ENCODE measurements around the gene CFTR. TPM values are rescaled to one million over a fixed set of nuclear protein-coding genes. Genes with fewer than 3 reads are reported as not detected.

The CFTR gene
- polyA plus RNA-seq, 3 donors = 3.0 to 4.1 (median 3.1) TPM

- no peak for DNase-seq (ENCODE audit: low read depth in 3 of 3, low spot score in 2 of 3)
Observed at GRCh38 chr7:117640465-117640864, 160.6 kb downstream of the CFTR start.

- no peak for DNase-seq (ENCODE audit: low read depth in 3 of 3, low spot score in 2 of 3)
Observed at GRCh38 chr7:117645481-117646165, 165.8 kb downstream of the CFTR start.

GRCh38 chr7:117648203-117648866 lies 168.5 kb downstream of the CFTR start:
- DNase-seq (ENCODE audit: low read depth in 3 of 3, low spot score in 2 of 3) = no peak

GRCh38 chr7:117652943-117653680 lies 173.3 kb downstream of the CFTR start:
- no peak for DNase-seq (ENCODE audit: low read depth in 3 of 3, low spot score in 2 of 3)

GRCh38 chr7:117654780-117655179 lies 175.0 kb downstream of the CFTR start:
- no peak for DNase-seq (ENCODE audit: low read depth in 3 of 3, low spot score in 2 of 3)

- no peak for DNase-seq (ENCODE audit: low read depth in 3 of 3, low spot score in 2 of 3)
Observed at GRCh38 chr7:117656806-117657205, 177.0 kb downstream of the CFTR start.

- no peak for DNase-seq (ENCODE audit: low read depth in 3 of 3, low spot score in 2 of 3)
Observed at GRCh38 chr7:117659531-117660011, 179.7 kb downstream of the CFTR start.

- no peak for DNase-seq (ENCODE audit: low read depth in 3 of 3, low spot score in 2 of 3)
Observed at GRCh38 chr7:117661328-117661727, 181.5 kb downstream of the CFTR start.

GRCh38 chr7:117664047-117664446 lies 184.2 kb downstream of the CFTR start:
- DNase-seq (ENCODE audit: low read depth in 3 of 3, low spot score in 2 of 3) = no peak

- DNase-seq (ENCODE audit: low read depth in 3 of 3, low spot score in 2 of 3) = no peak
Observed at GRCh38 chr7:117665368-117665767, 185.5 kb downstream of the CFTR start.

GRCh38 chr7:117666031-117666430 lies 186.2 kb downstream of the CFTR start:
- DNase-seq (ENCODE audit: low read depth in 3 of 3, low spot score in 2 of 3) = no peak

GRCh38 chr7:117666689-117667088 lies 186.9 kb downstream of the CFTR start:
- DNase-seq (ENCODE audit: low read depth in 3 of 3, low spot score in 2 of 3) = no peak

- DNase-seq (ENCODE audit: low read depth in 3 of 3, low spot score in 2 of 3) = no peak
Observed at GRCh38 chr7:117667456-117667855, 187.6 kb downstream of the CFTR start.

GRCh38 chr7:117669818-117670217 lies 190.0 kb downstream of the CFTR start:
- no peak for DNase-seq (ENCODE audit: low read depth in 3 of 3, low spot score in 2 of 3)

GRCh38 chr7:117672453-117672852 lies 192.6 kb downstream of the CFTR start:
- DNase-seq (ENCODE audit: low read depth in 3 of 3, low spot score in 2 of 3) = no peak

- DNase-seq (ENCODE audit: low read depth in 3 of 3, low spot score in 2 of 3) = peak in 1 of 3 donors; percentile 6
Observed at GRCh38 chr7:117673367-117673766, 193.5 kb downstream of the CFTR start.

GRCh38 chr7:117673839-117674238 lies 194.0 kb downstream of the CFTR start:
- DNase-seq (ENCODE audit: low read depth in 3 of 3, low spot score in 2 of 3) = peak in 1 of 3 donors; percentile 23

GRCh38 chr7:117674617-117675016 lies 194.8 kb downstream of the CFTR start:
- DNase-seq (ENCODE audit: low read depth in 3 of 3, low spot score in 2 of 3) = no peak

GRCh38 chr7:117675497-117676435 lies 195.9 kb downstream of the CFTR start:
- DNase-seq (ENCODE audit: low read depth in 3 of 3, low spot score in 2 of 3) = no peak

- DNase-seq (ENCODE audit: low read depth in 3 of 3, low spot score in 2 of 3) = no peak
Observed at GRCh38 chr7:117679120-117679519, 199.3 kb downstream of the CFTR start.

All from right renal cortex interstitium (tissue), 3 donors.